ENCODE results near the gene ZNF677.
"Not testable (repeated sequence)": the region's sequence is repeated elsewhere in the genome, so short reads cannot be mapped to it uniquely, and the experiment has no call there.

Gene ZNF677

DNA sequence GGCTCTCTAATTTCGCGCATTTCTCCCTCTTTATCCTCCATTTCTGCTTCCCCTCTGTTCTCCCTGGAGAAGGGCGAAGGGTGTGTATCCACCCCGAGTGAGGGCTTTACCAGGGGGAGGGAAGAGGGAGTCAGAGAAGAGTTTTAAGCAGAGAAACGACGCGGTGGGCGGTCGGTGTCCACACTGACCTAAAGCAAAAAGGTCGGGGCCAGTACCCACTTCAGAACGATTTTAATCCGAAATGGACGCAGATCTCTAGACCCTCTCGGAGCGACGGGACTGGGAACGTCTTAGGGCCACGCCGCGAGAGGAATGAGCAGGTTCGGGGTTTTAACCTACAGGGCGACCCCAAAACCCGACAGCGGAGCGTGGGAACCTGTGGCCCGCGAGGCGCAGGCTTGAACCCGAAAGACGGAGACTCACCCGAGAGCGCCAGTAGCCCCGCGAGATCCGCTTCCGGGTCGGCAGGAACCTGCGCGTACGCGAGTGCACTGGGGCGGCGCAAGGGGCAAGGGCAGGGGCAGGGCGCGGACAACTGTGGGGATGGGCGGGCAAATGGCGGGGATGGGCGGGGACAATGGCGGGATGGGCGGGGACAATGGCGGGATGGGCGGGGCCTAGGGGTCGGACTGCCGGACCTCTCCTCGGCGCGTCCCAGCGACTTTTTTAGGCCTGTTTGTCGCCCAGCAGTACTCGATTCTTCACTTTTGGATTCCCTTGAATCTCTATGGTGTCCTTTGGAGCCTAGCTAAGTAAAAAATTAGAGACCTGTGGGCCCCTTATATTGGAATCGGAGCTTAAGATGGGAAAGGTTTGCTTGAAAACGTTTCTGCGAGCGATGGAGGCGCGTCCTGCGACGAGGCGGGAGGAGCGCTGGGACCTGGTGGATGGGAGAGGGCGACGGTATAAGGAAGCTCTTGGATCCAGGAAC, at the start of gene ZNF677:
ZNF677 (minus strand) TSS at position 463 of the 931 bp plus-strand sequence. CDS start 3,323 bp downstream, outside the sequence.
- DNase-seq: peak; percentile 95

GRCh38 chr19:53301341-53301740, 46.7 kb upstream of the ZNF677 start:
- not testable (repeated sequence) for DNase-seq

GRCh38 chr19:53294786-53295441, 40.2 kb upstream of the ZNF677 start:
- DNase-seq: peak; percentile 69

- DNase-seq: no peak
Measured at GRCh38 chr19:53290758-53291549, 36.3 kb upstream of the ZNF677 start.

- DNase-seq: no peak
Measured at GRCh38 chr19:53285087-53285486, 30.4 kb upstream of the ZNF677 start.

DNA sequence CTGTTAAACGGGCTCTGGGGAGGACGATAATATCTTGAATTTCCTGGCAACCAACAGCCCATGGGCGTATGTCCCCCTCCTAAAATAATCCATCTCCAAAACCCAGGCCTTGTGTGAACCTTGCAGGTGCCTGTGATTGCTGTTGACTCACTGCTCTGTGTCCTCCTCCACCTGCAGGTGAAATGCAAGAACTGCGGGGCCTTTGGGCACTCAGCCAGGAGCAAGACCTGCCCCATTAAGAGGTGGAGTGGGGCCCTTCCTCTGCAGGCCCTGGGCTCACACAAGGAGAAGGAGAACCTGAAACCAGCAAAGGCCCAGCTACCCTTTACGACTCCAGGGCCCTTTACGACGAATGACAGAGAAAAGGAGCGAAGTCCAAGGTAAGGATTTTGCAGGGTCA, 27.3 kb upstream of the ZNF677 start:
- DNase-seq: not testable (repeated sequence)

- DNase-seq: no peak
Measured at GRCh38 chr19:53275480-53275879, 20.8 kb upstream of the ZNF677 start.

DNA sequence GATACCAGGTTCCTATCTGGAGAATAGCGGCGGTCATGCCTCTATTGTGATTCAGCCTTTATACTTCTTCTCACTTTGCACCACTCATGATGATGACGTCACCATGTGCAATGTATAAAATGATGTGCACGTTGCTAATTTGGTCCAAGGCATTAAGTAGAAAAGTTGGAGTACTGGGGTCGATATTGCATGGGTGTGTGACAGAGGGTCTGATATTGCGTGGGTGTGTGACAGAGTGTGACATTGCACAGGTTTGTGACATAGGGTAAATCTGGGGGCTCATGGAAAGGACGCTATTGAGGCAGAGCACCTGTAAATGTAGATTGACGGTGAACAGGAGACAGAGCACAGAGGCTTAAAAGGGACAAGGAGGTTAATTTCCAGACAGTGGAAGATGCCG, 17.4 kb upstream of the ZNF677 start:
- no peak for DNase-seq

- not testable (repeated sequence) for DNase-seq
Measured at GRCh38 chr19:53269861-53270260, 15.2 kb upstream of the ZNF677 start.

DNA sequence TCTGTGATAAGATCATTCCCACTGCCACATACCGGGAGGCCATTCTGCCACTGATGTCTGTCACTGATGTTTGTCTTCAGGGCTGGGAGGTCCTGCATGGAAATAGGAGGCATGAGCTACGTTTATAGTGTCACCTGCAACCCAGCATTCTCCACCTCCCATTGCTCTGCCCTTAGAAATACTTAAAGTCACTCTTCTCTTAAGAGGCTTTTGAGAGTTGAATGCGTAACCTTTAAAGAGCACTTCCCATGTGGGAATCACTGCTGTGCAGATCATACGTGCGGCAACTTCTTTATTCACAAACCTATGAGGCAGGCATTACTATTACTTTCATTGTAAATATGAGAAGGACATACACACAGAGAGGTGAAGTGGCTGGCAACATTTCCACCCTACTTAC, 12.9 kb upstream of the ZNF677 start, which contains the start of gene VN1R4:
VN1R4 (minus strand) TSS at position 101 of the 400 bp plus-strand sequence; CDS start at position 43, 58 bp downstream.
- DNase-seq: not testable (repeated sequence)

DNA sequence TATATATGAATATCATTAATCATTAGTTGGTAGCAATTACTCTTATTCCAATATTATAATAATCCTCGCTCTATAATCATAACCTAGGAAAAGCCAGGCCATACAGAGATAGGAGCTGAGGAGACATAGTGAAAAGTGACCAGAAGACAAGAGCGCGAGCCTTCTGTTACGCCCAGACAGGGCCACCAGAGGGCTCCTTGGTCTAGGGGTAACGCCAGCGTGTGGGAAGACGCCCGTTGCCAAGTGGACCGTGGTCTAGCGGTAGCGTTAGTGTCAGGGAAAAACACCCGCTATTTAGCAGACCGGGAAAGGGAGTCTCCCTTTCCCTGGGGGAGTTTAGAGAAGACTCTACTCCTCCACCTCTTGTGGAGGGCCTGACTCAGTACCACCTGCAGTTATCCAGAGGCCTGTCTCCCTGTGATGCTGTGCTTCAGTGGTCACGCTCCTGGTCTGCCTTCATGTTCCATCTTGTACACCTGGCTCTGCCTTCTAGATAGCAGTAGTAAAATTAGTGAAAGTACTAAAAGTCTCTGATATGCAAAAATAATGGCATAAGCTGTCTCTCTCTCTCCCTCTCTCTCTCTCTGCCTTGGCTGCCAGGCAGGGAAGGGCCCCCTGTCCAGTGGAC, 3.2 kb upstream of the ZNF677 start, which contains the start of gene VN1R2:
VN1R2 (plus strand) TSS at position 578 of the 628 bp plus-strand sequence. CDS start 84 bp downstream, outside the sequence.
- DNase-seq: not testable (repeated sequence)

- no peak for DNase-seq
Measured at GRCh38 chr19:53246498-53246897, 8.2 kb downstream of the ZNF677 start.

DNA sequence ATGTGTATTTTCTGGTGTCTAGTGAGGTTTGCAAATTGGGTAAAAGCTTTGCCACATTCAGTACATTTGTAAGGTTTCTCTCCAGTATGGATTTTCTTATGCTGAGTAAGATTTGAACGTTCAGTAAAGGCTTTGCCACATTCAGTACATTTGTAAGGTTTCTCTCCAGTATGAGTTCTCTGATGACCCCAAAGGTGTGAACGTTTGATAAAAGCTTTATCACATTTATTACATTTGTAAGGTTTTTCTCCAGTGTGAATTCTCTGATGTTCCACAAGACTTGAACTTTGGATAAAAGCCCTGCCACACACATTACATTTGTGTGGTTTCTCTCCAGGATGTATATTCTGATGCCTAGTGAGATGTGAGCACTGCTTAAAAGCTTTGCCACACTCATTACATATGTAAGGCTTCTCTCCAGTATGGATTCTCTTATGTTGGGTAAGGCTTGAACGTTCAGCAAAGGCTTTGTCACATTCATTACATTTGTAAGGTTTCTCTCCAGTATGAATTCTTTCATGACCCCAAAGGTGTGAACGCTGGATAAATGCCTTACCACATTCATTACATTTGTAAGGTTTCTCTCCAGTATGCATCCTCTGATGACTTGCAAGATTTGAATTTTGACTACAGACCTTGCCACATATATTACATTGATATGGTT, 17.4 kb downstream of the ZNF677 start:
- DNase-seq: no peak

DNA sequence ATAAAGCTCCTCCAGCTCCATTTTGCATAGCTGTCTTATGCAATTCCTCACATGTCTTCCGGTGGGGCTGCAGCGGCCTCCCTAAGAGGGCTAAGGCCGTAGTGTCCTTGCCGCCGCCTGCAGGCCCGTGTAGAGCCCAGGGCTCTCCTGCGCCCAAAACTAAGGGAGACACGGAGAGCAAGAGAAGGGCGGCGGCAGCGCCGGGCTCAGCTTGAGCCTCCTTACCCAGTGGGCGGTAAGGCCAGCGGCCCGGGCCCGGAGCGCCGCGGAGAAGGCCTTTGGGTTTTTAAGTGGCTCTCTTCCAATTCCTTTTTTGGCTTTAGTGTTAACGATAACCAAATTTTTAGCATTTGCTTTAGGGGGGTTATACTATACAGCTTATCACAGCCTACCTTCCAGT, 30.1 kb downstream of the ZNF677 start:
- DNase-seq: no peak

GRCh38 chr19:53222716-53223115, 32.0 kb downstream of the ZNF677 start:
- not testable (repeated sequence) for DNase-seq

DNA sequence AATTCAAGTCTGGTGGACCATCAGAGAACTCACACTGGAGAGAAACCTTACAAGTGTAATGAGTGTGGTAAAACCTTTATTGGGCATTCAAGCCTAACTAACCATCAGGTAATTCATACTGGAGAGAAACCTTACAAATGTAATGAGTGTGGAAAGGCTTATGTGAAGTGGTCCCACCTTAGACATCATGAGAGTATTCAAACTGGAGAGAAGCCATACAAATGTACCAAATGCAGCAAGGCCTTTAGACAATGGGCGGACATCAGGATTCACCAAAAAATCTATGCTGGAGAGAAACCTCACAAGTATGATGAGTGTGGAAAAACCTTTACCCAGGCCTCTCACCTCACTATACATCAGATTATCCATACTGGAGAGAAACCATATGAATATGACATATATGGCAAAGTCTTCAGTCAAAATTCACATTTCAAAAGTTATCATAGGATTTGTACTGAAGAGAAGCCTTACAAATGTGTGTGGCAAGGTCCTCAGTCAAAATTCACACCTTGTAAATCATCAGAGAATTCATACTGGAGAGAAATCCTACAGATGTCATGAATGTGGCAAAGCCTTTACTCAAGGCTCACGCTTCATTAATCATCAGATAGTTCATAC, 41.9 kb downstream of the ZNF677 start:
- no peak for DNase-seq

- DNase-seq: not testable (repeated sequence)
Measured at GRCh38 chr19:53211554-53211953, 43.1 kb downstream of the ZNF677 start.

- peak; percentile 97 for DNase-seq
Measured at GRCh38 chr19:53196777-53197396, 57.8 kb downstream of the ZNF677 start.

- DNase-seq: peak; percentile 89
Measured at GRCh38 chr19:53195265-53195903, 59.3 kb downstream of the ZNF677 start.

DNA sequence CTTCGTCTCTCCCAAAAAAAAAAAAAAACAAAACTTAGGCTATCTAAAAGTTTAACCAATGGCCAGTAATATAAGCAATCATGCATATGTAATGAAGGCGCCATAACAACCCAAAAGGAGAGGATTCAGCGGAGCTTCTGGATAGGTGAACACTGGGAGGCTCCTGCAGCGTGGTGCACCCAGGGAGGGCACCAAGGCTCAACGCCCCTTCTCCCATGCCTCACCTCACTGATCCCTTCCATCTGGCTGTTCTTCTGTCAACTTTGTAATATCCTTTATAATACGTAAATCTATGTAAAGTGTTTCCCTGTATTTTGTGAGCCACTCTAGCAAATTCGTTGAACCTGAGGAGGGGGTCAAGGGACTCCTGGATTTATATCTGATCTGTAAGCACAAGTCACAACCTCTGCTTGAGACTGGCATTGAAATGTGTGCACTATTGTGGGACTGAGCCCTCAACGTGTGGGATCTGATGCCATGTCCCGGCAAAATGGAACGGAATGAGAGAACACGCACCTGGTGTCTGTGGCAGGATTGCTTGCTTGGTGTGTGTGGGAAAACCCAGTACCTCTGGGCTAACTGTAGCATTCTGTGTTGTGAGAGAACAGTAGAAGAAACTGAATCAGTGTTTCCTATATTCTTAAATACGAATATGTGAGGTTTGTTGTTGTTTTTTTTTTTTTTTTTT, 61.0 kb downstream of the ZNF677 start:
- DNase-seq: no peak

Data from islet precursor cell (in vitro differentiated cells).